Measurements from ENCODE around the gene GFOD1. TPM values are rescaled to one million over a fixed set of nuclear protein-coding genes. Genes with fewer than 3 reads are reported as not detected.
A peak's percentile ranks its signal among the peaks of the same experiment; 100 is the strongest.

The GFOD1 gene
- total RNA-seq, 2 donors from 2014 or later: 10.0 to 12.2 TPM

GRCh38 chr6:13397359-13398068 lies 89.9 kb downstream of the GFOD1 start:
- Histone ChIP-seq H3K27ac (no peak overlapping the region), H3K27me3 (replicated peaks; ENCODE audit: insufficient read depth) (no peaks in the 10 kb centered on the region), H3K4me1 (replicated peaks) (no peaks in the 10 kb centered on the region), H3K4me3 (no peak overlapping the region), H3K9me3 (no peaks in the 10 kb centered on the region), H3K36me3 (no peaks in the 10 kb centered on the region)
- TF ChIP-seq POLR2A (IDR thresholded peaks at IDR 0.05) (no peak), POLR2AphosphoS5 (IDR thresholded peaks at IDR 0.05) (no peak)
- TF ChIP-seq, protein P1, sequence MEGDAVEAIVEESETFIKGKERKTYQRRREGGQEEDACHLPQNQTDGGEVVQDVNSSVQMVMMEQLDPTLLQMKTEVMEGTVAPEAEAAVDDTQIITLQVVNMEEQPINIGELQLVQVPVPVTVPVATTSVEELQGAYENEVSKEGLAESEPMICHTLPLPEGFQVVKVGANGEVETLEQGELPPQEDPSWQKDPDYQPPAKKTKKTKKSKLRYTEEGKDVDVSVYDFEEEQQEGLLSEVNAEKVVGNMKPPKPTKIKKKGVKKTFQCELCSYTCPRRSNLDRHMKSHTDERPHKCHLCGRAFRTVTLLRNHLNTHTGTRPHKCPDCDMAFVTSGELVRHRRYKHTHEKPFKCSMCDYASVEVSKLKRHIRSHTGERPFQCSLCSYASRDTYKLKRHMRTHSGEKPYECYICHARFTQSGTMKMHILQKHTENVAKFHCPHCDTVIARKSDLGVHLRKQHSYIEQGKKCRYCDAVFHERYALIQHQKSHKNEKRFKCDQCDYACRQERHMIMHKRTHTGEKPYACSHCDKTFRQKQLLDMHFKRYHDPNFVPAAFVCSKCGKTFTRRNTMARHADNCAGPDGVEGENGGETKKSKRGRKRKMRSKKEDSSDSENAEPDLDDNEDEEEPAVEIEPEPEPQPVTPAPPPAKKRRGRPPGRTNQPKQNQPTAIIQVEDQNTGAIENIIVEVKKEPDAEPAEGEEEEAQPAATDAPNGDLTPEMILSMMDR (IDR thresholded peaks at IDR 0.05): no peak
- intact Hi-C loops (cut with DNase I): no loop called here
- WGBS: 66% methylated on average over 9 of the region's 9 CpGs
- DNase-seq (ENCODE audit: low spot score): no peak

DNA sequence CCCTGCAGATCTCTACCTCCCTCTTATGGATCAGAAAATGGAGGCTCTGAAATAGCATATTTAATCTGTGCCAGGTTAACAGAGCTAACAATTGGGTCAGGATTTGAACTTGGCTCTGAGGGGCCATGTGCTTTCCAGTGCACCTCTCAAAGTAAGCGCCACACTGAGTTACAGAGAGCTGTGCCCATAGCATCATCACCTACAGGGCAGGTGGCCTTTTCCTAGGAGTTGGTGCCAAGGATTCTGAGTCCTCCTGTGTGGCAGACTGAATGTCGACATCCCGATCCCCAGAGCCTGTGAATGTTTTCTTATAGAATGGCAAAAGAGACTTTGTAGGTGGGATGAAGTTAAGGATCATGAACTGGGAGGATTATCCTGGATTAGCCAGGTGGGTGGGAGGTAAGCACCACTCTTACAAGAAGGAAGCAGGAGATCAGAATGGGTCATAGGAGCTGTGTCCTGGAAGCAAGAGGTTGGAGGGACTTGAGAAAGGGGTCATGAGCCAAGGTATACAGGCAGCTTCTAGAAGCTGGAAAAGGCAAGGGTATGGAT lies 91.1 kb downstream of the GFOD1 start:
- no peak for DNase-seq (ENCODE audit: low spot score)
- no peak overlapping the region for H3K27ac ChIP-seq
- intact Hi-C loops (cut with DNase I): no loop called here
- no peaks in the 10 kb centered on the region for H3K9me3 ChIP-seq
- H3K27me3 ChIP-seq (replicated peaks; ENCODE audit: insufficient read depth): no peaks in the 10 kb centered on the region
- WGBS: 98% methylated on average over 3 of the region's 3 CpGs
- no peaks in the 10 kb centered on the region for H3K36me3 ChIP-seq
- H3K4me3 ChIP-seq: no peak overlapping the region
- no peak for TF ChIP-seq POLR2AphosphoS5 (IDR thresholded peaks at IDR 0.05)
- no peak for TF ChIP-seq POLR2A (IDR thresholded peaks at IDR 0.05)
- TF ChIP-seq, protein P1 (IDR thresholded peaks at IDR 0.05): no peak
- no peaks in the 10 kb centered on the region for H3K4me1 ChIP-seq (replicated peaks)

DNA sequence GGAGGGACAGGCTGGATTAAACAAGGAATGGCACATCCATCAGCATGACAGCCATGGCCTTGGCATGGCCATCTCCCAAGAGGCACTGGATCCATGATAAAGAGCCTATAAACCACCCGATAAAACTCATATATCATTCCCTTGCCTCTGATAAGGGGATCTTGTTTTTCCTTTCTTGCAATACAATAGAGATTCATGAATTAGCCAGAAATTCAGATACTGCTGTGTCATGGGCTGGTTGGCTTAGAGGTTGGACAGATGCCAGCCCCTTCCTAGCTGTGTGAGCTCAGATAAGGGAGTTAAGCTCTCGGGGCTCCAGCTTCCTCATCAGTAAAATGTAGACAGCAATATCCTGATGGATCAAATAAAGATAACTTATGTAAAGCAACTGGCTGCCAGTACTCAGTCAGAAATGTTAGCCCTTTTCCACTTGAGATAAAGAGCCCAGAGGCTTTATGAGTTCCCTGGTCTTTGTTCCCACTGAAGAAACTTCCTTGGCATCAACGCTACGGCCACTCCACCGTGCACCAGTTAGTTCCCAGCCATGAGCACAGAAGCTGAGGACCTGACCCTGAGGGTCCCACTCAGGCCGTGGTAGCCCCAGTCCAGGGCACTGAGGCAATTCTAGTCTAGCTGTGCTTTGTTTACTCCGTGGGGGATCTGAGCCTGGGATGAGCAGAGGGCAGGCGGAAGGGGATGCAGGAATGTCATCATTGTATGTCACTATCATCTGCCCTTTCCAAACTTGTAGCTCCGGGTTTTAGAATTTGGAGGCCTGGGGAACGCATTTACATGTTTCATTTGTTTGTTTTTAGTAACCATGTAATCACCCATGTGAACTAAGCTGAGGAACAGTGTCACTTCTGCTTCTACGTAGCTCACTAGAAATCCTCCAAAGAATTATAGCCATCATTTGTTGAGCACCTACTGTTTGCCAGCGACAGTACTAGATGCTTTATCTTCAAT lies 91.8 kb downstream of the GFOD1 start:
- intact Hi-C loops (cut with DNase I): no loop called here
- no peaks in the 10 kb centered on the region for H3K4me1 ChIP-seq (replicated peaks)
- no peak overlapping the region for H3K4me3 ChIP-seq
- DNase-seq (ENCODE audit: low spot score): peak; percentile 74
- no peaks in the 10 kb centered on the region for H3K27me3 ChIP-seq (replicated peaks; ENCODE audit: insufficient read depth)
- H3K36me3 ChIP-seq: no peaks in the 10 kb centered on the region
- no peaks in the 10 kb centered on the region for H3K9me3 ChIP-seq
- 38% methylated on average over 12 of the region's 12 CpGs for WGBS
- H3K27ac ChIP-seq: no peak overlapping the region
- peak; percentile 63 for TF ChIP-seq POLR2AphosphoS5 (IDR thresholded peaks at IDR 0.05)
- TF ChIP-seq, protein P1 (IDR thresholded peaks at IDR 0.05): no peak

GRCh38 chr6:13392462-13392861 lies 94.9 kb downstream of the GFOD1 start:
- 77% methylated on average over 2 of the region's 2 CpGs for WGBS

DNA sequence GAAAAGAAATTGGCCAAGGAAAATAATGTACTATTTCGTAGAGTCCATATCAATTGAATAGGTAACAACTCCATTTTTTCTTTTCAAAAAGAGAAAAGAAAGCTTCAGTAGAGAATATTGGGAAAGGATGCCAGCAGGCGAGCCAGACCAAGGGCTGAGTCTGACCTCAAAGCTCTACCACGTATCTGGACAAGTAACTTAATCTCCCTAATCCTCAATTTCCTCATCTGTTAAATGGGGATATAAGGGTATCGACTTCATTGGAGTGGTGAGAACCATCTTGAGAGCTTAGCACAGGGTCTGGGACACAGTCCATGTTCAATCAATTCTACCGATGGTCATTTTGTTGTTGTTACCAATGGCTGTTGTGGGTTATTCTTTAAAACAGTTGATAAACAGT lies 95.9 kb downstream of the GFOD1 start:
- Histone ChIP-seq H3K9me3 (no peaks in the 10 kb centered on the region), H3K4me3 (no peak overlapping the region), H3K27ac (no peak overlapping the region), H3K4me1 (replicated peaks) (no peaks in the 10 kb centered on the region), H3K27me3 (replicated peaks; ENCODE audit: insufficient read depth) (no peaks in the 10 kb centered on the region), H3K36me3 (no peaks in the 10 kb centered on the region)
- DNase-seq (ENCODE audit: low spot score): no peak
- intact Hi-C loops (cut with DNase I): no loop called here
- 93% methylated on average over 5 of the region's 5 CpGs for WGBS
- no peak for TF ChIP-seq POLR2AphosphoS5 (IDR thresholded peaks at IDR 0.05)
- TF ChIP-seq POLR2A (IDR thresholded peaks at IDR 0.05): no peak
- TF ChIP-seq, protein P1 (IDR thresholded peaks at IDR 0.05): no peak

More at GRCh38 chr6:13392462-13392861, 94.9 kb downstream of the GFOD1 start:
- Histone ChIP-seq H3K4me3 (no peak overlapping the region), H3K9me3 (no peaks in the 10 kb centered on the region), H3K4me1 (replicated peaks) (no peaks in the 10 kb centered on the region), H3K27ac (no peak overlapping the region), H3K36me3 (no peaks in the 10 kb centered on the region), H3K27me3 (replicated peaks; ENCODE audit: insufficient read depth) (no peaks in the 10 kb centered on the region)
- no peak for DNase-seq (ENCODE audit: low spot score)
- intact Hi-C loops (cut with DNase I): no loop called here
- no peak for TF ChIP-seq POLR2A (IDR thresholded peaks at IDR 0.05)
